Esophagus squamous epithelium (tissue), 5 donors: ENCODE results near the gene EPB41L5. TPM values are rescaled to one million over a fixed set of nuclear protein-coding genes. Genes with fewer than 3 reads are reported as not detected.

Source experiments
- DNase-seq: peaks from one replicate; lab custom pipeline; 2025; lab: John Stamatoyannopoulos, UW
- H3K27ac ChIP-seq, 4 donors: fragments of 200-600 bp; sonication (generic); one replicate each; pipeline ENCODE4 v1.5.1; 2016 to 2019; ENCODE audit warnings: mild to moderate bottlenecking in 1 of 4
- H3K27me3 ChIP-seq, 4 donors: fragments of 200-600 bp; sonication (generic); 1 replicate in 3 of 4; 2 replicates in 1 of 4; pipeline versions ENCODE4 v1.5.1 to v1.6.0; 2017 to 2021; ENCODE audit warnings: antibody characterized with exemption in 1 of 4
- H3K36me3 ChIP-seq, 3 donors: fragments of 200-600 bp; sonication (generic); one replicate each; pipeline ENCODE4 v1.5.1; 2016 to 2019
- H3K4me1 ChIP-seq, 3 donors: fragments of 200-600 bp; sonication (generic); one replicate each; pipeline ENCODE4 v1.5.1; 2017 to 2019
- H3K4me3 ChIP-seq, 4 donors: fragments of 200-600 bp; sonication (generic); 1 replicate in 3 of 4; 2 replicates in 1 of 4; pipeline ENCODE4 v1.5.1; 2016 to 2019; ENCODE audit warnings: mild to moderate bottlenecking in 2 of 4, moderate library complexity in 1 of 4
- H3K9me3 ChIP-seq, 3 donors: fragments of 200-600 bp; sonication (generic); one replicate each; pipeline ENCODE4 v1.5.1; 2016 to 2019
- CTCF ChIP-seq, 6 experiments: fragments of 450-650 bp in 4 of 6; fragments of 200-600 bp in 2 of 6; sonication (generic) in 2 of 6; IDR thresholded peaks; one replicate each; pipeline ENCODE4 v1.5.1; 2016 to 2019; ENCODE audit warnings: antibody characterized with exemption in 6 of 6, mild to moderate bottlenecking in 4 of 6, moderate library complexity in 4 of 6
- POLR2A ChIP-seq, 4 donors: fragments of 450-650 bp; IDR thresholded peaks; one replicate each; pipeline ENCODE4 v1.6.1; 2017; ENCODE audit warnings: antibody characterized with exemption in 4 of 4, mild to moderate bottlenecking in 4 of 4, moderate library complexity in 3 of 4
- WGBS, 2 donors: methylation state at CpG; one replicate each; pipeline ENCODE4 v1.1.5; 2018; 5-methylcytosine and 5-hydroxymethylcytosine counted together
- intact Hi-C: fragments of 100-400 bp; cut with DNase I; formaldehyde crosslinking; loops from one replicate; pipeline ENCODE4 v1.15.0; 2022
- total RNA-seq, 4 donors: library from RNA; depleted of rRNA; stranded (reverse); fragments of >200 nt; gene quantifications; one replicate each; pipeline ENCODE4 v1.1.0, GENCODE V29; 2016
- donor health status: DM: yes; HTN: yes; CAD: no.

EPB41L5 gene
- total RNA-seq, 4 donors from 2014 or later, result 12.2 to 26.3 (median 19.4) TPM

GRCh38 chr2:120224735-120225548 lies 212.1 kb downstream of the EPB41L5 start:
- WGBS, 2 donors, result 82 to 88% methylated on average over 3 to 4 of the region's 9 CpGs
- intact Hi-C loops, result no loop called here
- Histone ChIP-seq H3K4me1 (peaks cover 19 to 42% (median 32%) of the 10 kb centered on the region in 3 donors), H3K36me3 (peaks cover 0 to 5% (median 0%) of the 10 kb centered on the region in 3 donors), H3K9me3 (no peaks in the 10 kb centered on the region), H3K4me3 (no peak overlapping the region), H3K27me3 (no peaks in the 10 kb centered on the region), H3K27ac (no peak overlapping the region)
- no peak for DNase-seq
- TF ChIP-seq CTCF (IDR thresholded peaks at IDR 0.05) (no peak), POLR2A (IDR thresholded peaks at IDR 0.05) (no peak)

- Histone ChIP-seq H3K36me3 (no peaks in the 10 kb centered on the region), H3K4me3 (no peak overlapping the region), H3K27ac (no peak overlapping the region), H3K27me3 (no peaks in the 10 kb centered on the region), H3K9me3 (no peaks in the 10 kb centered on the region), H3K4me1 (peaks cover 15 to 36% (median 25%) of the 10 kb centered on the region in 3 donors)
- no peak for DNase-seq
- 81 to 93% methylated on average over 3 of the region's 9 CpGs for WGBS, 2 donors
- intact Hi-C loops, result no loop called here
- TF ChIP-seq POLR2A (IDR thresholded peaks at IDR 0.05) (no peak), CTCF (IDR thresholded peaks at IDR 0.05) (no peak)
These were observed 212.7 kb downstream of the EPB41L5 start for GRCh38 chr2:120225549-120226065.

GRCh38 chr2:120226316-120226715 lies 213.4 kb downstream of the EPB41L5 start:
- intact Hi-C loops, result no loop called here
- TF ChIP-seq CTCF (IDR thresholded peaks at IDR 0.05) (no peak), POLR2A (IDR thresholded peaks at IDR 0.05) (no peak)
- no peak overlapping the region for H3K27ac ChIP-seq
- H3K4me1 ChIP-seq, result peaks cover 13 to 36% (median 22%) of the 10 kb centered on the region in 3 donors
- H3K27me3 ChIP-seq, result no peaks in the 10 kb centered on the region
- no peaks in the 10 kb centered on the region for H3K9me3 ChIP-seq
- 83 to 84% methylated on average over 7 to 9 of the region's 9 CpGs for WGBS, 2 donors
- DNase-seq, result no peak
- H3K36me3 ChIP-seq, result no peaks in the 10 kb centered on the region
- no peak overlapping the region for H3K4me3 ChIP-seq

- intact Hi-C loops, result no loop called here
- DNase-seq, result no peak
- H3K9me3 ChIP-seq, result no peaks in the 10 kb centered on the region
- no peaks in the 10 kb centered on the region for H3K27me3 ChIP-seq
- H3K4me1 ChIP-seq, result peaks cover 12 to 35% (median 21%) of the 10 kb centered on the region in 3 donors
- WGBS, 2 donors, result 55 to 57% methylated on average over 6 of the region's 16 CpGs
- H3K27ac ChIP-seq, result no peak overlapping the region
- H3K4me3 ChIP-seq, result no peak overlapping the region
- TF ChIP-seq POLR2A (IDR thresholded peaks at IDR 0.05), result no peak
- TF ChIP-seq CTCF (IDR thresholded peaks at IDR 0.05), result no peak
- H3K36me3 ChIP-seq, result no peaks in the 10 kb centered on the region
These were observed 214.5 kb downstream of the EPB41L5 start for GRCh38 chr2:120227111-120227991.
